Hepatic stellate cell (primary cell): ENCODE measurements around the gene NDUFAF3.
A peak's percentile ranks its signal among the peaks of the same experiment; 100 is the strongest.

Experiments
- DNase-seq: peaks from one replicate; pipeline ENCODE4 v3.0.0; 2011; ENCODE audit warnings: low spot score

Gene NDUFAF3

DNA sequence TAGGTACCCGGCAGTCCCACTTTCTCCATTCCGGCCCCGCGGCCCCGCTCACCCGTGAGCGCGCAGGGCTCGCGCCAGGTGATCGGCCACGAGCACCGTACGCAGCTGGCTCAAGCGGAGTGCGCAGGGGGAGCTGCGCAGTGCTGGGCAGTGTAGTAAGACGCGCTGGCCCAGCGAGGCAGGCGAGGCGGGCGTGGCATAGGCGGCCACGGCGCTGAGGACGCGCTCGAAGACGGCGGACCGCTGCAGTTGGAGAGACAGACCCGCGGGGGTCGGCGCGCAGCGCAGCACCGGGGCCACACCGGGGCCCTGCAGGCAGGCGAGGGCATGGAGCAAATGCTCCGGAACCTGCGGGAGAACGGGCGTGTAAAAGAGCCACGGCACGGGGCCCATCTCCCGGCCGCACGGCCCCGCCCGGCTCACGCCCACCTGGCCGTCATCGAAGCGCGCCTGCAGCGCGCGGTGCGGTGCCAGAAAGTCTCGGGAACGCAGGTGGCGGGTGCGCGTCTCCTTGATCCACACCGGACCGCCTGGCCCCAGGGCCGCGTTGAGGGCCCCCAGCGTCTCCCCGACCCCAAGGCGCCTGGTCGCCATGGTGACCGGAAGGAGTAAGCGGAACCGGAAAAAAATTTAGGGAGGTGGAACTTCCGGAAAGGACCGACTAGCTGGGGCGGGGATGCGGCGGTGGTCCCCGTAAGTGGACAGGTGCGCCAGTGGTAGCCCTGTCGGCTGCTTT, 3.8 kb upstream of the NDUFAF3 start, which contains the start of gene DALRD3:
Gene DALRD3 (minus strand): TSS at position 610 of the 736 bp plus-strand sequence. CDS start 16 bp downstream, at position 594.
- DNase-seq: peak; percentile 76

DNA sequence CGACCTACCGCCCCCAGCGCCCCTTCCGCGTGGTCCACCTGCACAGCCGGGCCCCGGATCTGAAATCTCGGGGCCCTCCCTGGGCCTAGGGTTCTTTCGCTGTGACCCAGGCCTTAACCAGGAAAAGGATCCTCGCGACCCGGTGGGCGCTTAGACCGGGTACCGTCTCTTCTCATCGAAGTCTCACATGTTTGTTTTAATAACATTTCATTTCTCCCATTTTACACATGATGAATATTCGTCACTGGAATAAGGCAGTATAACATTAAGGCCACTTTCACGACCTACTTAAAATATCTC, 3.3 kb upstream of the NDUFAF3 start:
- no peak for DNase-seq

GRCh38 chr3:49019941-49020329, 2.0 kb upstream of the NDUFAF3 start:
- no peak for DNase-seq

DNA sequence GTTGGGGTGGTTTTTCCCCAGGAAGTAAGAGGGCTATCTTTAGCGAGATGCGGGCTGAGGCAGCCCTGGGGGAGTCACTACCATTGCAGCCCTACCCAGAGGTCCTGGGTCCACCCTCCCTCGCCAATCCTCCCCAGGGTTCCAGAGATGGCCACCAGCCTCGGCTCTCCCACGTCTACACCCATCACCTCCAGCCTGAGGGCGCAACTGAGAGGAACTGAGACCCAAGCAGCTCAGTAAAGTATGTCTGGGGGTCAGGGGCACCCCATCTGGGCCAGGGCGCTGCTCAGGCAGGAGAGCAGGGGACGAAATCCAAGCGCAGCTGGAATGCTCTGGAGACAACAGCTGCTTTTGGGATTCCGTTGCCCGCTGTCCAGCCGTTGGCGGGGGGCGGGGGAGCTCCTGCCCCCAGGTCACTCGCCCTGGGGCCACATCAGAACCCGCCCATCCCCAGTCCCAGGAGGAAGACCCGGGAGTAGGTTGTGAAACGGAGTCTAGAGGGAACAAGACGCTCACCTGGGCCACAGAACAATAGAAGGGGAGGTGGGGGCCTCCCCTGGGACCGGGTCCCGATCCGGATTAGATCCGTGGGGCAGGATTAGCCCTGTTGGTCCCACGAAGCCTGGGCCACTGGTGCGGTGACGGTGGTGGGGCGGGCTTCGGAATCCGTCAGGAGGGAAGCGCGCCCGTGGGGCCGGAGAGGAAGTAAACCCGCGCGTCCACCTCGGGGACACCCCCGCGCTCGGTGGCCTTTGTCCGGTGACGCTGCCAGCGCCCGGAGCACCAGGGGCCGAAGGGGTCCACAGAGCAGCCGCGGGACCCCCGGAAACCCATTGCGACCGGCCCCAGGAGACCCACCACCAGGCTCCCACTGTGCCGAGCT, 1.4 kb upstream of the NDUFAF3 start:
- DNase-seq: peak; percentile 47

DNA sequence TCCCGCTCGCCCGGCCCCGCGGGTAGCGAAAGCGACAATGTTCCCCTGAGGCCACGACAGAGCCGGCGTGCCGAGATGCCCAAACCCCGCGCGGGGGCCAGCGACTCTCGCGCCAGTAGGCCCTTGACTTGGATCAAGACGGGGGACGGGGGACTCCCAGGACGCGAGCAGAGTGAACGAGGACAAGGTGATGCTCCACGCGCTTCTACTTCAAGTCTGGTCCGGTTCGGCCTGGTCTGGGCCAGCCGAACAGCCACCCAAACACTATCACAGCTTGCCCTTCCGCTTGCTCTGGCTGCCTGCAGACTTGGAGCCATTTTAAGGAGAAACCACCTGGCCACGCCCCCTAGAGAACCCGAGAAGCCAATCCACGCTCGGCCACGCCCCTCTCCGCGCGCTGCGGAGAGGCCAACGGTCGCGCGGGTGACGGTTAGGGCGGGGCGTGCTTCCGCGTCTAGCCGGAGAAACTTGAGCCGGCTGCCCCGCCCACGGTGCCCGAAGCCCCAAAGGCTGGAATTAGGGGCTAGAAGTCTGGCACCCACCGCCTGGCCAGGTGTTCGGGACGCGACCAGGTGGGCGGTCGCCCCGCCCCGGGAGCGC, 608 bp upstream of the NDUFAF3 start:
- peak; percentile 98 for DNase-seq

- DNase-seq: no peak
These were observed 809 bp downstream of the NDUFAF3 start for GRCh38 chr3:49022688-49023171.

- DNase-seq: no peak
These were observed 1.9 kb downstream of the NDUFAF3 start for GRCh38 chr3:49023775-49024174.

DNA sequence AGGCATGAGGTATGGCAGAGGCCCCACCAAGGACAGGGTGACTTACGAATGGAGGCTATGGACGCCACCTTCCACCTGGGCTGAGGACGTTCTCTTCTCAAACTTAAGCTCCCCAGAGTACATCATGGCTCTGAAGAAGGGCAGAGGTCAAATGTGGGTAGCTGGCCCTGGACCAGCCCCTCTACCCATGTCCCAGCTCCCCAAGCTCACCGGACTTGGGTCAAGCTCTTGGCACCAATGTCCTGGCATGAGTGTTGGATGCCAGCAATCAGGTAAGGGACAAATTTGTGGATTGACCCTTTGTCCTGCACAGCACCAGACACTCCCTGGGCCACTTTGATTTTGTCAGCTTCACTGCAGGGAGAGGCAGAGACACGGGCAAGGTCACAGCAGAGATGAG, 2.5 kb downstream of the NDUFAF3 start:
- no peak for DNase-seq

DNA sequence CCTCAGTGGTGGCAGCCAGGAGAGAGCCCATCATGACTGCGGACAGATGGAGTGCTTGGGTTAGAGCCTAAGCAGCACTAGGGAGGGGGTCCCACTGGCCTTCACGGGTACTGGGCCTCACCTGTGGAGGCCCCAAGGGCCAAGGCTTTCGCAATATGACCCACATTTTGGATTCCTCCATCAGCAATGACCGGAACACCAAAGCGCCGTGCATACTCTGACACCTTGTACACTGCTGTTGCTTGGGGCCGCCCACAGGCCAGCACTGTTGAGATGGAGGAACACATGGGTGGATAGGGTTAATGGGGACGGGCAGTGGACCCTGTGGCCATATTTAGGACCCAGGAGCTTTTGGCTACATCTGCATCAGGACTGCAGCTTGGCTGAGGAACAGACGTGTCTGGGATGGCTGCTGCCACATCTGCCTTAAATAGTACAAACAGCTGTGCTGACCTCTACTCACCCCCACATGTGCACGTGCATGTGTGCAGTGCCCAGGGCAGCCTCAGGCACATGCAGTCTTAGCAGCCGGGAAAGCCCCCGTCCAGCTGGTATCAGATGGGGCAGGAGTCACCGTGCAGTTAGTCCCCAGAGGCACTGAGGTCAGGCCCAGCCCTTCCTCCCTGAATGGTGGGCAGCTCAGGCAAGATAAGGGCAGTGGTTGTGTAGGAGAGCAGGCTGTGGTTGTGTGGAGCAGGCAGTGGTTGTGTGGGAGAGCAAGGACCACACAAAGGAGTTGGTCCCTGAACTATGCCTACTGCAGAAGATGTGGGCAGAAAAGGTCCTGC, 3.3 kb downstream of the NDUFAF3 start:
- DNase-seq: no peak

- no peak for DNase-seq
These were observed 4.0 kb downstream of the NDUFAF3 start for GRCh38 chr3:49025793-49026520.

DNA sequence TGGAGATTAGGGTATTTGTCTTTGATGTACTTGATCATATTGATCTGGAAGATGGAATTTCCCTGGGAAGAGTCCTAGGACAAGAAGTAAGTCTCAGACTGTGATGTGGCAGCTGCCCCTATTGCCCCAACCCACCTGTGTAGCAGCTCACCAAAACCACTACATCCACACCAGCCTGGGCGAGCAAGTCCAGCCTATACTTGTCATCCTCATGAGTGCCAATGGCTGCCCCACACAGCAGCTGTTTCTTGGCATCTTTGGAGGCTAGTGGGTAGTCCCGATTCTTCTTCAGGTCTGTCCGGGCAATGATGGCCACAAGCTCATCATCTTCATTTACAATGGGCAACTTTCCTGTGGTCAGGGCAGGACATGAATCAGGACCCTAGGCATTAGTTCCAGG, 4.6 kb downstream of the NDUFAF3 start:
- DNase-seq: no peak

DNA sequence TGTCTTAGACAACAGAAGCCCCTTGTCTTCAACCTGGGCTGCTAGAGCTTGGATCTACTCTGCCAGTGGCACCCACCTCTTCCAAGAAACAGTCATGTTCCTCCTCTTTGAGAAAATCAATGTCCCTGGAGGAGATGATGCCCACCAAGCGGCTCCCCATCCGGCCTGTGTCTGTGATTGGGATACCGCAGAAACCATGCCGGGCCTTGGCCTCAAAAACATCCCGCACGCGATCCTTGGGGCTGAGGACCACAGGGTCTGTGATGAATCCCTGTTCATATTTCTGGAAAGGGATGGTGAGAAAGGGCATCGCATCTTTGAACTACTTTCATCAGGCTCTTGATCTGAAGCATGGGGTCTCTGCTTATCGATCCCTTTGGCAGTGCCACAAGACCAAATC, 5.7 kb downstream of the NDUFAF3 start:
- DNase-seq: no peak

DNA sequence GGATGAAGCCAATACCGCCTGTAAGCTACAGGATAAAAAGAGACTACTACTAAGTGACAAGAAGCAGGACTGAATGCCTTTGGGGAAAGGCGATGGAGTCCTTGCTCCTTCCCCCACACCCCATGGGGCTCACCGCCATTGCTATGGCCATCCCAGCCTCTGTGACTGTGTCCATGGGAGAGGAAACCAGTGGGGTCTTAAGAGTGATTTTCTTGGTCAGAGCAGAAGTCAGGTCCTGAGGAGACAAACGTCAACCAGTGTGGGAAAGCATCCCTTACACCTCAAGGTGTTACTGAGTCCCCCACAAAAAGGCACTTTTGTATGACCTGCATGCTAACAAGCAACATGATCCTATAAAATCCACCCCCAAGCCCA, 6.4 kb downstream of the NDUFAF3 start:
- no peak for DNase-seq

DNA sequence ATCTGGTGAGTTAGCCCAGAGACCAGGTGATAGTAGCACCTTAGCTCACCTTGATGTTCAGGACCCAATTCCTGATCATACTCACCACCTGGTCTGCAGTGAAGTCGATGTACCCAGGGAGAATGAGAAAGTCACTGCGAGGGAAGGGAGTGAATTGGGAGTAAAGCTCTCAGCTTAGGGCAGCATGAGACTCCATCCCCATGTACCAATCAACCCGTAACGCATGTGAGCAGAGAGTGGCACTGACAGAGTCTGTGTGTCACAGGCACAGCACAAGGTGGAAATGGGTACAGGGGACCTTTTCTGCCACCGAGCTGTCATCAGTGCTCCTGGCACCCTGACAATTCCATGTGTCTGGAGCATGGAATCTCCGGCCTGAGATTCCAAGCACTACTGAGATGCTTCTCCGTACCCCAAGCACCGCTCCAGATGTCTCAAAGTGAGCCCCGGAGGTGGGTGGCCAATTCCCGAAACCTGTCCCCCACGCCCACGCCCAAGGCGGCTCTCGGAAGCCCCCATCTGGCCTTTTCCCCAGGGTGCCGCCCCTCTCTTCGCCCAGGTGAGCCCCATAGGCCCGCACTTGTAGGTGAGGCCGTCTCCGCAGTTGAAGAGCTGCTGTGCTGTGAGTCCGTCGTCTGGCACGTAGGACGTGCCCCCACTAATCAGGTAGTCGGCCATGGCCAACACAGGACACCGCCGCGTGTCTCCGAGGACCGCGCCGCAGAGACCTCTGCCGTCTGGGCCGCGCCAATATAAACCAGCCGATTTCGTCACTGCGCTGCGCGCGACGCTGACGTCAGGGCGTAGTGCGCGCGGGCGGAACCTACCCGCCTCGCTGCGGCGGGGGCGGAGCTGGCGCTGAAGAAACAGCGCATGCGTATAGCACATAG, 7.0 kb downstream of the NDUFAF3 start, which contains the start of gene IMPDH2:
Gene IMPDH2 (minus strand): TSS at position 726 of the 890 bp plus-strand sequence. CDS start 48 bp downstream, at position 678.
- DNase-seq: peak; percentile 87

- no peak for DNase-seq
These were observed 7.6 kb downstream of the NDUFAF3 start for GRCh38 chr3:49029563-49029884.

DNA sequence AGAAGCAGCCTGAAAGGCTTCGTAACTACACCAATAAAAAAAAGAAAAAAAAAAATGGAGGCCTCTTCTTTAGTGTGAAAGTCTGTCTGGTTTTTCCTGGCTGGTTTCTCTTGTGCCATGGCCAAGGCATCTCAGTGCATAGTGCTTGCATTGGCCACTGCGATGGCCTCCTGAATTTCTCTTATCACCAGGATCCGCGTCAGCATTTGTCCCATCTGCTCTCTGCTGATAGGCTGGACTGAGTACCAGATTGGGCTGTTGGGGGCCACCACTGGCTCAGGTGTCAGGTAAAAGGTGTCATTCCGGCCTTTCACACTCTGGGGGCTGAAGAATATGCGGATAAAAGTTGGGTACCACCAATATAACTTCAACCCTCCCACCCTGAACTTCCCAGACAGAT, 8.4 kb downstream of the NDUFAF3 start:
- DNase-seq: no peak

DNA sequence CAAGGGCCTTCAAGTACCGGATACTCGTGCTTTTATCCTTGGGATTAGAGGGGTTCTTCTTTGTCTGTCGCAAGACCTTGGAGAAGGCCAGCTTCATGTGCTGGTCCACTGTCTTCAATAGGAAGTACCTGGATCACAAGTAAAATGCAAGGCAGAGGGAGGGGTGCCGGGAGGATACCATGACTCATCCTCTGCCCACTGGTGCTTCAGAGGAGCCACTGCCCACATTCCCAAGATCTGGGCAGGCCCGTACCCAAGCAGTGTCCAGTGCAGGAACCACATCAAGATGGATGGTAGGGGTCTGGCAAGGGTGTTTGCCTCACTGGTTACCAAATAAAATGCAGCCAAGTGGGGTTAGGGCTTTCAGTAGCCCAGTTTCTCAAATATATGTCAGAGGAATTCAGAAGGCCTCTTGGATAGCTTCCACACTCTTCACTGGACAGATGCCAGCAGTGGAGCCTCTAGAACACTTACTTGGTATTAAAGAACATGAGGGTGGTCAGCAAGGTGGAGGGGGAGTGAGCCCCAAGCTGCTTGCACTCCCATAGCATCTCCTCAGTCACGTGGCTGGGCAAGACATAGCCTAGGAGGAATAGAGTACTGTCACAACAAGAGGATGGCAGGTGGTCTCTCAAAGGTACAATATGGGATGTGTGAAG, 10.9 kb downstream of the NDUFAF3 start:
- no peak for DNase-seq

GRCh38 chr3:49034650-49035049, 12.7 kb downstream of the NDUFAF3 start:
- no peak for DNase-seq

DNA sequence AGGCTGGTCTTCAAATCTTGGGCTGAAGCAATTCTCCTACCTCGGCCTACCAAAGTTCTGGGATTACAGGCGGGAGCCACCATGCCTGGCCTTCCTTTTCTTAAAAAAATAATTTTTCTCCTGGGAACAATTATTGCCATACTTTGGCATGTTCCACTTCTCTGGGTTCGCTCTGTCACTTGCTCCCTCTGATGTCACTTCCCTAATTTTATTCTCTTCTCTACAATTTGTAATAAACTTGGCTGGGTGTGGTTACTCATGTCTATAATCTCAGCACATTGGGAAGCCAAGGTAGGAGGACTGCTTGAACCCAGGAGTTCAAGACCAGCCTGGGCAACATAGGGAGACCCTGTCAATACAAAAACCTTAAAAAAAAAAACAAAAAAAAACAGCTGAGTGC, 13.4 kb downstream of the NDUFAF3 start:
- DNase-seq: no peak

- no peak for DNase-seq
These were observed 31.6 kb downstream of the NDUFAF3 start for GRCh38 chr3:49053543-49053942.
